Measurements from ENCODE around the gene XRCC6.

GRCh38 chr22:41619979-41620588 is 1.0 kb upstream of the XRCC6 start:
- TF ChIP-seq CTCF (conservative IDR thresholded peaks at IDR 0.05; ENCODE audit: low read length) (no peak), EZH2phosphoT487 (IDR thresholded peaks at IDR 0.05; ENCODE audit: borderline replicate concordance) (no peak)

All from Loucy (cell line).